ENCODE results near the gene OR5B21.

Gene OR5B21

GRCh38 chr11:58508005-58508404, at the start of gene OR5B21:
OR5B21 (minus strand) TSS chr11:58508105; CDS start chr11:58508105, 0 bp downstream.
- no peak for TF ChIP-seq POLR2A (IDR thresholded peaks at IDR 0.05; ENCODE audit: low read length)
- TF ChIP-seq GATA1 (IDR thresholded peaks at IDR 0.05; ENCODE audit: low read depth, low read length), result no peak
- DNase-seq, result no peak

GRCh38 chr11:58549644-58550043, 41.7 kb upstream of the OR5B21 start:
- no peak for DNase-seq
- TF ChIP-seq POLR2A (IDR thresholded peaks at IDR 0.05; ENCODE audit: low read length) (no peak), GATA1 (IDR thresholded peaks at IDR 0.05; ENCODE audit: low read depth, low read length) (no peak)

GRCh38 chr11:58546841-58547240, 38.9 kb upstream of the OR5B21 start:
- no peak for TF ChIP-seq GATA1 (IDR thresholded peaks at IDR 0.05; ENCODE audit: low read depth, low read length)
- TF ChIP-seq POLR2A (IDR thresholded peaks at IDR 0.05; ENCODE audit: low read length), result no peak
- no peak for DNase-seq

GRCh38 chr11:58531865-58532341, 24.0 kb upstream of the OR5B21 start:
- TF ChIP-seq POLR2A (IDR thresholded peaks at IDR 0.05; ENCODE audit: low read length) (no peak), GATA1 (IDR thresholded peaks at IDR 0.05; ENCODE audit: low read depth, low read length) (no peak)
- DNase-seq, result no peak

- no peak for TF ChIP-seq POLR2A (IDR thresholded peaks at IDR 0.05; ENCODE audit: low read length)
- no peak for DNase-seq
Measured at GRCh38 chr11:58530236-58530635, 22.3 kb upstream of the OR5B21 start.

- no peak for DNase-seq
- TF ChIP-seq POLR2A (IDR thresholded peaks at IDR 0.05; ENCODE audit: low read length) (no peak), GATA1 (IDR thresholded peaks at IDR 0.05; ENCODE audit: low read depth, low read length) (no peak)
Measured at GRCh38 chr11:58527429-58527828, 19.5 kb upstream of the OR5B21 start.

GRCh38 chr11:58526721-58527120, 18.8 kb upstream of the OR5B21 start:
- no peak for TF ChIP-seq GATA1 (IDR thresholded peaks at IDR 0.05; ENCODE audit: low read depth, low read length)
- no peak for TF ChIP-seq POLR2A (IDR thresholded peaks at IDR 0.05; ENCODE audit: low read length)
- DNase-seq, result no peak

GRCh38 chr11:58525037-58525614, 17.2 kb upstream of the OR5B21 start:
- DNase-seq, result no peak
- no peak for TF ChIP-seq GATA1 (IDR thresholded peaks at IDR 0.05; ENCODE audit: low read depth, low read length)
- TF ChIP-seq POLR2A (IDR thresholded peaks at IDR 0.05; ENCODE audit: low read length), result no peak

GRCh38 chr11:58524232-58525036, 16.5 kb upstream of the OR5B21 start:
- no peak for TF ChIP-seq POLR2A (IDR thresholded peaks at IDR 0.05; ENCODE audit: low read length)
- TF ChIP-seq GATA1 (IDR thresholded peaks at IDR 0.05; ENCODE audit: low read depth, low read length), result no peak
- peak; percentile 74 to 83 for DNase-seq

- TF ChIP-seq POLR2A (IDR thresholded peaks at IDR 0.05; ENCODE audit: low read length) (no peak), GATA1 (IDR thresholded peaks at IDR 0.05; ENCODE audit: low read depth, low read length) (no peak)
- DNase-seq, result peak; percentile 55 to 65
Measured at GRCh38 chr11:58513747-58514367, 6.0 kb upstream of the OR5B21 start.

- no peak for DNase-seq
- TF ChIP-seq POLR2A (IDR thresholded peaks at IDR 0.05; ENCODE audit: low read length) (no peak), GATA1 (IDR thresholded peaks at IDR 0.05; ENCODE audit: low read depth, low read length) (no peak)
Measured at GRCh38 chr11:58511636-58512035, 3.7 kb upstream of the OR5B21 start.

GRCh38 chr11:58509748-58510147, 1.8 kb upstream of the OR5B21 start:
- peak in 1 of 2 experiments; percentile 38 for DNase-seq
- no peak for TF ChIP-seq POLR2A (IDR thresholded peaks at IDR 0.05; ENCODE audit: low read length)
- TF ChIP-seq GATA1 (IDR thresholded peaks at IDR 0.05; ENCODE audit: low read depth, low read length), result no peak

GRCh38 chr11:58508814-58509213, 909 bp upstream of the OR5B21 start:
- TF ChIP-seq GATA1 (IDR thresholded peaks at IDR 0.05; ENCODE audit: low read depth, low read length), result no peak
- no peak for TF ChIP-seq POLR2A (IDR thresholded peaks at IDR 0.05; ENCODE audit: low read length)
- no peak for DNase-seq

- TF ChIP-seq POLR2A (IDR thresholded peaks at IDR 0.05; ENCODE audit: low read length) (no peak), GATA1 (IDR thresholded peaks at IDR 0.05; ENCODE audit: low read depth, low read length) (no peak)
- DNase-seq, result no peak
Measured at GRCh38 chr11:58507355-58507754, 550 bp downstream of the OR5B21 start.

Data from erythroblast (primary cell).